ENCODE measurements around the gene OR7G2.
"Not testable (repeated sequence)": the region's sequence is repeated elsewhere in the genome, so short reads cannot be mapped to it uniquely, and the experiment has no call there.

OR7G2 gene

DNA sequence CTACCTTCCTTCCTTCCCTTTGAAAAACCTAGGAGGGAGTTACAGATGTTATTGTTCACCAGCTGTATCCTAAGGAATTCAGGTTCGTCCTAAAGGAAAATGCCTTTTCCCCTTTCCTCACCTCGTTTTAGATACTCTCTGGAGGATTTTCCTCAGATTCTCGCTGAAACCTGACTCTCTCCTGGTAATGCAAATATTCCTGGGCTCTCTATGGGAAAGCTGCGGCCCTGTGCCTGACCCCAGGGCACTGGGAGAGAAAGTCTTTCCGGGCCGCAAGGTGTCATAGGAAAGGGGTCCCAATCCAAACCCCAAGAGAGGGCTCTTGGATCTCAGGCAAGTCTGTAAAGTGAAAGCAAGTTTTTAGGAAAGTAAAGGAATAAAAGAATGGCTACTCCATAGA is 33.5 kb downstream of the OR7G2 start:
- no peak for DNase-seq (ENCODE audit: low read depth)

DNA sequence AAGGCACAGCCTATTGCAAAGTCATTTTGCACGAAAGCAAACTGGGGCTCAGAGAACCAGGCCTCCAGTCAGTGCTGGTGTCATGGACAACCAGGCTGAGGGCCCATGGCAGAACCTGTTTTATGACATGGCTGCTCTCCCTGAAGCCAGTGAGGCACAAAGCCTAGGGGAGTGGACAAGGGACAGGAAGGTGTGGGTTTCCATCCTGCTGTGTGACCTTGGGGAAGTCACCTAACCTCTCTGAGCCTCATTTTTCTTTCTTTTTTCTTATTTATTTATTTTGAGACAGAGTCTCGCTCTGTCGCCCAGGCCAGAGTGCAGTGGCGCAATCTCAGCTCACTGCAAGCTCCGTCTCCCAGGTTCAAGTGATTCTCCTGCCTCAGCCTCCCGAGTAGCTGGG is 35.6 kb downstream of the OR7G2 start:
- not testable (repeated sequence) for DNase-seq (ENCODE audit: low read depth)

DNA sequence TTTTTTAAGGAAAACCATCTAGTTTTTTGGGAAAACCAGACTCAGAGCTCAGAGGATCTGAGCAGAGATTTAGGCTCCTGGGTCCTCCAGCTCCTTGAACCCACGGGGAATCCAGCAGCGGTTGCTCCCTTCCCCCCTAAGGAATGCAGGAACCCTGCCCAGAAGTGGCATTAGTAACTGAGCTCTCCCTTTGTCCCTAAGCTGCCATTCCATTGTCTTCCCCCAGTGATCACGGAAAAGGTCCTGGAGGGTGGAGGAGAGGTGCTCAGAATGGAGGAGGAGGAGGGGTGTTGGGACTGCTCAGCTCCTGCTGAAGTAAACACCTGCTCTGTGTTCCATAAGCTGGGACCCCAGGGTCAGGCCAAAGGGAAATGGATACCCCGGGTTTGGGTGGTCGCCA is 37.2 kb downstream of the OR7G2 start:
- DNase-seq (ENCODE audit: low read depth), result no peak

DNA sequence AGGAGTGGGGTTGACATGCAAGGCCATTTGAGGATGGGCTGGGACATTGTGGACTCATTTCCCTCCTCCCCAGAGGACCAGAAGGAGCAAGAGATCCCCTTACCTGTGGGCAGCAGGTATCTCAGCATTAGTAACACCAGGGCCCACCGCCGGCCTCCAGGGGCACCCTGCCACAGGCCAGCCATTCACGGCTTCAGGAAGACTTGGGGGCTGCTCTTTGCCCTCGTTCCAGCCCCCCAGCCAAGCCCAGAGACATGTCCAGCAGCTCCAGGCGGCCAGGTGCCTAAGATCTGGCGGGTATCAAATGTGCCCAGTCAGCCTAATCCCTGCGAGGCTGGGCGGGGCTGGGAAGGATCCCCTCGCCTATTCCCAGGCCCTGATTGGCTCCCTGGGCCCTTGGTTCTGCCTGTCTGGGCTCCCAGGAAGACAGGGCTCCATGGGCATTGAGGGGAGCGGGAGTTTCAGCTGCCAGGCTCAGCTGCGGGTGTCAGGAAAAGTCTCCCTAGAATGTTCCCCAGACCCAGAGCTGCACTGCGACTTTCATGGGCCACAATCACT is 41.7 kb downstream of the OR7G2 start:
- DNase-seq (ENCODE audit: low read depth), result no peak

DNA sequence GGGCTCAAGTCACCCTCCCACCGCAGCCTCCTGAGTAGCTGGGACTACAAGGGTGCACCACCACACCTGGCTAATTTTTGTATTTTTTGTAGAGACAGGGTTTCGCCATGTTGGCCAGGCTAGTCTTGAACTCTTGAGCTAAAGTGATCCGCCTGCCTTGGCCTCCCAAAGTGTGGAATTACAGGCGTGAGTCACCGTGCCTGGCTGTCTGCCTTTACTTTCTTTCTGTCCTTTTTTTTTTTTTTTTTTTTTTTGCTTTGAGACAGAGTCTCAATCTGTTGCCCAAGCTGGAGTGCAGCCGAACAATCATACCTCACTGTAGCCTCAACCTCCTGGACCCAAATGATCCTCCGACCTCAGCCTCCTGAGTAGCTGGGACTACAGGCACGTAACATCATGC is 45.4 kb downstream of the OR7G2 start:
- no peak for DNase-seq (ENCODE audit: low read depth)

DNA sequence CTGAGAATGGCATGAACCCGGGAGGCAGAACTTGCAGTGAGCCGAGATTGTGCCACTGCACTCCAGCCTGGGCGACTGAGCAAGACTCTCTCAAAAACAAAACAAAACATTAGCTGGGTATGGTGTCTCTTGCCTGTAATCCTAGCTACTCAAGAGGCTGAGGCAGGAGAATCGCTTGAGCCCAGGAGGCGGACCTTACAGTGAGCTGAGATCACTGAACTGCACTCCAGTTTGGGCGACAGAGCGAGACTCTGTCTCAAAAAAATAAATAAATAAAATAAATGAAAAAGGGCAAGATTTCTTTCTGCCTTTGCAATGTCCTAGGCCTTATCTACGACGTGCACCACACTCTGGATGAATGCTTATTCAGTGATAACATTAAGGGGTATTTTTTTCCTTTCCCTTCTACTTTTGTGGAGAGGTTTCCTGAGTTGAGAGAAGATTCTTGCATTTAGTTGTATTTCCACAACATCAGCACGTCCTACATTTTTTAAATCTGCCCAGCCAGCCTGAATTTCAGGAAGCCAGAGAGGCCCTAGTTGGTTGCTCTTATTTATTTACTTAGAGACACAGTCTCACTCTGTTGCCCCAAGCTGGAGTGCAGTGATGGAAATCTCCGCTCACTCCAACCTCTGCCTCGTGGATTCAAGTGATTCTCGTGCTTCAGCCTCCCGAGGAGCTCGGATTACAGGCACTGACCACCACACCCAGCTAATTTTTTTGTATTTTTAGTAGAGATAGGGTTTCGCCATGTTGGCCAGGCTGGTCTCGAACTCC is 46.5 kb downstream of the OR7G2 start:
- DNase-seq (ENCODE audit: low read depth), result no peak

DNA sequence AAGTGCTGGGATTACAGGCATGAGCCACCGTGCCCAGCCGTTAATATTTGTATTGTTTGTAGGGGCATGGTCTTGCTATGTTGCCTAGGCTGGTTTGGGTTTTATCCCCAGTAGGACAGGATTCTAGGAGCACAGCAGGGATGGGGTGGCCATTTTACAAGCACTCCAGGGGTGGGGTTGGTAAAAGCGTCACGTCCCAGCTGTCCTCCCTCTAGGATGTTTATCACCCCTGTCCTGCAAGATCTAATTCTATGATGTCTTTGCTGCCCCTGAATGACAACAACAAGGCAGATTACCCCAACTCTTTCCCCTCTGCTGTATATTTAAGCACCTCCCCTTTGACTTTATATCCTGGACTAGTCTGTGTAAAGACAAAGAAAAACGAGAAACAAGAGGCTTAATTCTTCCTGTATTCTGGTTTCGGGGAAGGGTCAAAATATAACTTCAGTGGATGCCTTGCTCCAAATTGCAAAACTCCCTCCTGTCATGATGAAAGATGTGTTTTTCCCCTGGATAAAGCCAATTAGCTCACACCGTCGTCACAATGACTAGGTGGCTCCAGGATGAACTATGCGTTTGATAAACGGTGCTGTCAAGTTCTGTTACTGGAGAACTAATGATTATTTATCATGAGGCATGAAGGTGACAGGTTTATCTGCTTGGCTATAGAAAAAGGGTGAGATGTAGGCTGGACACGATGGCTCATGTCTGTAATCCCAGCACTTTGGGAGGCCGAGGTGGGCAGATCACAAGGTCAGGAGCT is 48.2 kb downstream of the OR7G2 start:
- no peak for DNase-seq (ENCODE audit: low read depth)

DNA sequence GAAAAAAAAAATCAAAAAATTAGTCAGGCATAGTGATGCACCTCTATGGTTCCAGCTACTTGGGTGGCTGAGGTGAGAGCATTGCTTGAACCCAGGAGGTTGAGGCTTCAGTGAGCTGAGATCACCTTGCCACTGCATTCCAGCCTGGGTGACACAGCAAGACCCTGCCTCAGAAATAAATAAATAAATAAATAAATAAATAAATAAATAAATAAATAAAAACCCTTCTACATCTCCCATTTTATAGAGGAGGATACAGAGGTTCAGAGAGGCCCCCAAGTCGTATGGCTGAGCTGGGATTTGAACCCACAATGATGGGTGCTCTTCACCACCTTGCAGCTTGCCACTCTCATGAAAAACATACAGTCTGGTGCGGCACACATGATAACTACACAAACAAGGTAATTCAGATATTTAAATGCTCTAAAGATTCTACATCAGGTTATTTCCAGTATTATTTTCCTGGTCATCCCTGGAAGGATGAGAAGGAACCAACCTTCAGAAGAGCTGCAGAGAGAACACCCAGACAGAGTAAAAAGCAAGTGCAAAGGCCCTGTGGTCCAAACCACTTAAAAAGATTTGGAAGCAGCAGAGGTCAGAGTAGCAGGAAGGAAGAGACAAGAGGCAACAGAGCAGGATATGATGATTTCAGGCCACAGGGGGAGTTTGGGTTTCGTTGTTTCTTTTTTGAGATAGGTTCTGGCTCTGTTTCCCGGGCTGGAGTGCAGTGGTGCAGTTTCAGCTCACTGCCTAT is 49.6 kb downstream of the OR7G2 start:
- DNase-seq (ENCODE audit: low read depth), result no peak

DNA sequence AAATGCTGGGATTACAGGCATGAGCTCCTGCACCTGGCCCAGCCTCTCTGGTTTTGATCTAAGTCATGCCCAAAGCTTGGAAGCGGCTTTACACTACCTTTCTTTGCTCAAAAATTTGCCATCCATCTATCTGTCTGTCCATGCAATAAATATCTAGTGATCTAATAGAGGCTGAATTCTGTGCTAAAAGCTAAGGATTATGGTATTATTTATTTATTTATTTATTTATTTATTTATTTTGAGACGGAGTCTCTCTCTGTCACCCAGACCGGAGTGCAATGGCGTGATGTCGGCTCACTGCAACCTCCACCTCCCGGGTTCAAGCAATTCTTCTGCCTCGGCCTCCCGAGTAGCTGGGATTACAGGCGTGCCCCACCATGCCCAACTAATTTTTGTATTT is 51.1 kb downstream of the OR7G2 start:
- not testable (repeated sequence) for DNase-seq (ENCODE audit: low read depth)

DNA sequence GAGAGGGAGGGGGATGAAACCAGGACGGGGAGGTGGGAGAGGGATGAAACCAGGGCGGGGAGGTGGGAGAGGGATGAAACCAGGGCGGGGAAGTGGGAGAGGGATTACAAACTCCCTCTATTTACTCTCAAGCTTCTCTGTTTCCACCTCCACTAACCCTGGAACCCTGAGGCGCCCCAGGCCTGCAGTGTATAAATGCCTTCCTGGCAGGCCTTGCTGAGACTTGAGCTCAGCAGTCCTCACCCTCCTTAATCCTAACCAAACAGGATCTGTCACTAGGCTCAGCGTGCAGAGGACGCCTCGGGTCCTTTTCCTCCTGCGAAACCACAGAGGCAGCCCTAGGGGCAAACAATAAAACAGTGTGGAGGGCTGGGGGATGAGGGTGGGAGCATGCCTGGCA is 52.5 kb downstream of the OR7G2 start:
- no peak for DNase-seq (ENCODE audit: low read depth)

DNA sequence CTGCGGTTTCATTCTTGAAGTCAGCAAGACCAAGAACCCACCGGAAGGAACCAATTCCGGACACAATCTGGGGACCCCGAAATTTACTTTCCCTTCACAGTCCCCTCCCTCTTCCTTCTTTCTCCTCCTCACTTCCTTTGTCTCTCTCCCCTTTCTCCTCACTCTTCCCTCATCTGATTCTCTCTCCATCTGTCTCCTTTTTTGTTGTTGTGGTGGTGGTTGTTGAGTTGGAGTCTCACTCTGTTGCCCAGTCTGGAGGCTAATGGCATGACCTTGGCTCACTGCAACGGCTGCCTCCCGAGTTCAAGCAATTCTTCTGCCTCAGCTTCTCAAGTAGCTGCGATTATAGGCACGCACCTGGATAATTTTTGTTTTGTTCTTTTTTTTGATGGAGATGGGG is 53.1 kb downstream of the OR7G2 start:
- no peak for DNase-seq (ENCODE audit: low read depth)

DNA sequence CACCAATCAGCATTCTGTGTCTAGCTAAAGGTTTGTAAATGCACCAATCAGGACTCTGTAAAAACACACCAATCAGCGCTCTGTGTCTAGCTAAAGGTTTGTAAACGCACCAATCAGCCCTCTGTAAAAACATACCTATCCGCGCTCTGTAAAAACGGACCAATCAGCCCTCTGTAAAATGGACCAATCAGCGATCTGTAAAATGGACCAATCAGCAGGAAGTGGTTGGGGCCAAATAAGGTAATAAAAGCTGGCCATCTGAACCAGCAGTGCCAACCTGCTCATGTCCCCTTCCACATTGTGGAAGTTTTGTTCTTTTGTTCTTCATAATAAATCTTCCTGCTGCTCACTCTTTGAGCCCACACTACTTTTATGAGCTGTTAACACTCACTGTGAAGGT is 53.6 kb downstream of the OR7G2 start:
- DNase-seq (ENCODE audit: low read depth), result not testable (repeated sequence)

DNA sequence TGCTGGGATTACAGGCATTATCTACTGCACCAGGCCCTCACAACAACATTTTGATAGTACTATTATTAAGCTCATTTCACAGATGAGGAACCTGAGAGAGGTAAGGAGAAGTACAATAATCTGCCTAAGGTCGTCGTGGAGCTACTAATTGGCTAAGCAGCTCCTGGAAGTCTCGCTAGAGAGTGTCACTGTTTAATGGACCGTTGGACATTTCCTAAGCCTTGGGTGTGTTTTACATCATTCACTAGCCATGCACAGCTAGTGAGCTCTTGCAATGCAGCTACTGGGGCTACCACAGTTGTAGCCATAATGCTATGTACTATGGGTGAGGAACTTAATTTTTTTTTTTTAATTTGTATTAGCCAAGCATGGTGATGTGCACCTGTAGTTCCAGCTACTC is 54.4 kb downstream of the OR7G2 start:
- DNase-seq (ENCODE audit: low read depth), result no peak

Measured in stromal cell of bone marrow (primary cell).